HEK293 (cell line): ENCODE measurements around the gene CACNA2D1.
"Not testable (repeated sequence)": the region's sequence is repeated elsewhere in the genome, so short reads cannot be mapped to it uniquely, and the experiment has no call there.

Experiments
- MYNN ChIP-seq: fragments of 450-650 bp; formaldehyde crosslinking; IDR thresholded peaks from 2 replicates; pipeline ENCODE4 v1.5.1; 2016; ENCODE audit warnings: missing biosample characterization, missing genetic modification characterization, borderline replicate concordance
- TCF7L2 ChIP-seq: IDR thresholded peaks from 2 replicates; pipeline ENCODE4 v1.6.1; 2011; ENCODE audit warnings: low read depth, mild to moderate bottlenecking, inconsistent platforms, low read length, moderate library complexity, borderline replicate concordance
- ZNF121 ChIP-seq: fragments of 450-650 bp; formaldehyde crosslinking; IDR thresholded peaks from 2 replicates; pipeline ENCODE4 v1.5.1; 2016; ENCODE audit warnings: missing biosample characterization, missing genetic modification characterization
- ZNF350 ChIP-seq: fragments of 450-650 bp; formaldehyde crosslinking; IDR thresholded peaks from 2 replicates; pipeline ENCODE4 v1.5.0; 2017; ENCODE audit warnings: missing biosample characterization, mild to moderate bottlenecking, missing genetic modification characterization
- ZNF423 ChIP-seq: fragments of 450-650 bp; formaldehyde crosslinking; IDR thresholded peaks from 2 replicates; pipeline ENCODE4 v1.5.1; 2016; ENCODE audit warnings: missing biosample characterization, missing genetic modification characterization
- ZNF561 ChIP-seq: fragments of 450-650 bp; IDR thresholded peaks from 2 replicates; pipeline ENCODE4 v1.5.1; 2018; ENCODE audit warnings: missing biosample characterization, missing genetic modification characterization, borderline replicate concordance
- ZNF621 ChIP-seq: fragments of 450-650 bp; formaldehyde crosslinking; IDR thresholded peaks from 2 replicates; pipeline ENCODE4 v1.5.1; 2017; ENCODE audit warnings: missing biosample characterization, missing genetic modification characterization
- ZNF629 ChIP-seq: fragments of 450-650 bp; formaldehyde crosslinking; IDR thresholded peaks from 2 replicates; pipeline ENCODE4 v1.5.1; 2017; ENCODE audit warnings: missing biosample characterization, missing genetic modification characterization
- ZNF791 ChIP-seq: fragments of 450-650 bp; formaldehyde crosslinking; IDR thresholded peaks from 2 replicates; pipeline ENCODE4 v1.5.1; 2016; ENCODE audit warnings: missing biosample characterization, missing genetic modification characterization
- TF ChIP-seq, protein P1 (sequence below): fragments of 450-650 bp; formaldehyde crosslinking; IDR thresholded peaks from 2 replicates; pipeline ENCODE4 v1.5.1; 2016; ENCODE audit warnings: missing biosample characterization, missing genetic modification characterization
- TF ChIP-seq, protein P2 (sequence below): fragments of 450-650 bp; formaldehyde crosslinking; IDR thresholded peaks from 2 replicates; pipeline ENCODE4 v1.5.1; 2016; ENCODE audit warnings: missing biosample characterization, missing genetic modification characterization
- TF ChIP-seq, protein P3 (sequence below): sonication (generic); formaldehyde crosslinking; IDR thresholded peaks from 2 replicates; pipeline ENCODE4 v1.8.1; 2022; ENCODE audit warnings: mild to moderate bottlenecking, moderate library complexity, missing genetic modification reagents

DNA sequence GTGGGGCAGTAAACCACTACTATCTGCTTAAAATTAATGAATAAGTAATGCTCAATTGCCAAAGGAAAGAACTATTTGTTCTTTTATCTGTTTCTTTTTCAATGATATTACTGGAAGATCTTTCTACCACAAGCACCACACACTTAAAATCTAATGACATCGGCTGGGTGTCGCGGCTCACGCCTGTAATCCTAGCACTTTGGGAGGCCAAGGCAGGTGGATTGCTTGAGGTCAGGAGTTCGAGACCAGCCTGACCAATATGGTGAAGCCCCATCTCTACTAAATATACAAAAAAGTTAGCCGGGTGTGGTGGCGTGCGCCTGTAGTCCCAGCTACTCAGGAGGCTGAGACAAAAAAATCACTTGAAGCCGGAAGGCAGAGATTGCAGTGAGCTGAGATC lies 10.8 kb downstream of the CACNA2D1 start:
- not testable (repeated sequence) for TF ChIP-seq MYNN (tag by site-specific recombination); ZNF423 (tag by site-specific recombination); ZNF350; ZNF621; ZNF629 (tag by site-specific recombination); TCF7L2; ZNF561; ZNF791; ZNF121
- TF ChIP-seq, protein P1, sequence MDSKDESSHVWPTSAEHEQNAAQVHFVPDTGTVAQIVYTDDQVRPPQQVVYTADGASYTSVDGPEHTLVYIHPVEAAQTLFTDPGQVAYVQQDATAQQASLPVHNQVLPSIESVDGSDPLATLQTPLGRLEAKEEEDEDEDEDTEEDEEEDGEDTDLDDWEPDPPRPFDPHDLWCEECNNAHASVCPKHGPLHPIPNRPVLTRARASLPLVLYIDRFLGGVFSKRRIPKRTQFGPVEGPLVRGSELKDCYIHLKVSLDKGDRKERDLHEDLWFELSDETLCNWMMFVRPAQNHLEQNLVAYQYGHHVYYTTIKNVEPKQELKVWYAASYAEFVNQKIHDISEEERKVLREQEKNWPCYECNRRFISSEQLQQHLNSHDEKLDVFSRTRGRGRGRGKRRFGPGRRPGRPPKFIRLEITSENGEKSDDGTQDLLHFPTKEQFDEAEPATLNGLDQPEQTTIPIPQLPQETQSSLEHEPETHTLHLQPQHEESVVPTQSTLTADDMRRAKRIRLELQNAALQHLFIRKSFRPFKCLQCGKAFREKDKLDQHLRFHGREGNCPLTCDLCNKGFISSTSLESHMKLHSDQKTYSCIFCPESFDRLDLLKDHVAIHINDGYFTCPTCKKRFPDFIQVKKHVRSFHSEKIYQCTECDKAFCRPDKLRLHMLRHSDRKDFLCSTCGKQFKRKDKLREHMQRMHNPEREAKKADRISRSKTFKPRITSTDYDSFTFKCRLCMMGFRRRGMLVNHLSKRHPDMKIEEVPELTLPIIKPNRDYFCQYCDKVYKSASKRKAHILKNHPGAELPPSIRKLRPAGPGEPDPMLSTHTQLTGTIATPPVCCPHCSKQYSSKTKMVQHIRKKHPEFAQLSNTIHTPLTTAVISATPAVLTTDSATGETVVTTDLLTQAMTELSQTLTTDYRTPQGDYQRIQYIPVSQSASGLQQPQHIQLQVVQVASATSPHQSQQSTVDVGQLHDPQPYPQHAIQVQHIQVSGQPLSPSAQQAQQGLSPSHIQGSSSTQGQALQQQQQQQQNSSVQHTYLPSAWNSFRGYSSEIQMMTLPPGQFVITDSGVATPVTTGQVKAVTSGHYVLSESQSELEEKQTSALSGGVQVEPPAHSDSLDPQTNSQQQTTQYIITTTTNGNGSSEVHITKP (tag by site-specific recombination), result not testable (repeated sequence)
- TF ChIP-seq, protein P2, sequence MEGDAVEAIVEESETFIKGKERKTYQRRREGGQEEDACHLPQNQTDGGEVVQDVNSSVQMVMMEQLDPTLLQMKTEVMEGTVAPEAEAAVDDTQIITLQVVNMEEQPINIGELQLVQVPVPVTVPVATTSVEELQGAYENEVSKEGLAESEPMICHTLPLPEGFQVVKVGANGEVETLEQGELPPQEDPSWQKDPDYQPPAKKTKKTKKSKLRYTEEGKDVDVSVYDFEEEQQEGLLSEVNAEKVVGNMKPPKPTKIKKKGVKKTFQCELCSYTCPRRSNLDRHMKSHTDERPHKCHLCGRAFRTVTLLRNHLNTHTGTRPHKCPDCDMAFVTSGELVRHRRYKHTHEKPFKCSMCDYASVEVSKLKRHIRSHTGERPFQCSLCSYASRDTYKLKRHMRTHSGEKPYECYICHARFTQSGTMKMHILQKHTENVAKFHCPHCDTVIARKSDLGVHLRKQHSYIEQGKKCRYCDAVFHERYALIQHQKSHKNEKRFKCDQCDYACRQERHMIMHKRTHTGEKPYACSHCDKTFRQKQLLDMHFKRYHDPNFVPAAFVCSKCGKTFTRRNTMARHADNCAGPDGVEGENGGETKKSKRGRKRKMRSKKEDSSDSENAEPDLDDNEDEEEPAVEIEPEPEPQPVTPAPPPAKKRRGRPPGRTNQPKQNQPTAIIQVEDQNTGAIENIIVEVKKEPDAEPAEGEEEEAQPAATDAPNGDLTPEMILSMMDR, result not testable (repeated sequence)
- TF ChIP-seq, protein P3, sequence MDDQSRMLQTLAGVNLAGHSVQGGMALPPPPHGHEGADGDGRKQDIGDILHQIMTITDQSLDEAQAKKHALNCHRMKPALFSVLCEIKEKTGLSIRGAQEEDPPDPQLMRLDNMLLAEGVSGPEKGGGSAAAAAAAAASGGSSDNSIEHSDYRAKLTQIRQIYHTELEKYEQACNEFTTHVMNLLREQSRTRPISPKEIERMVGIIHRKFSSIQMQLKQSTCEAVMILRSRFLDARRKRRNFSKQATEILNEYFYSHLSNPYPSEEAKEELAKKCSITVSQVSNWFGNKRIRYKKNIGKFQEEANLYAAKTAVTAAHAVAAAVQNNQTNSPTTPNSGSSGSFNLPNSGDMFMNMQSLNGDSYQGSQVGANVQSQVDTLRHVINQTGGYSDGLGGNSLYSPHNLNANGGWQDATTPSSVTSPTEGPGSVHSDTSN (CRISPR knock-in tag), result not testable (repeated sequence)
